Ectodermal cell (in vitro differentiated cells): ENCODE measurements around the gene PVALEF.

ENCODE experiments used
- H3K27ac ChIP-seq: 2 replicates; pipeline ENCODE4 v1.7.0; 2013; ENCODE audit warnings: mild to moderate bottlenecking, low read depth, low read length; ENCODE audit not compliant: insufficient read depth, poor library complexity, severe bottlenecking
- H3K27me3 ChIP-seq: 2 replicates; pipeline ENCODE4 v1.7.0; 2013; ENCODE audit warnings: mild to moderate bottlenecking, low read length; ENCODE audit not compliant: insufficient read depth, control insufficient read depth, poor library complexity, severe bottlenecking
- H3K36me3 ChIP-seq: one replicate; pipeline ENCODE4 v1.7.0; 2013; ENCODE audit warnings: low read length; ENCODE audit not compliant: control insufficient read depth, insufficient read depth
- H3K4me1 ChIP-seq: one replicate; pipeline ENCODE4 v1.7.0; 2013; ENCODE audit warnings: low read length; ENCODE audit not compliant: control insufficient read depth, insufficient read depth
- H3K4me3 ChIP-seq: 2 replicates; pipeline ENCODE4 v1.7.0; 2013; ENCODE audit warnings: low read depth, low read length, control low read depth; ENCODE audit not compliant: insufficient read depth
- H3K9me3 ChIP-seq: 2 replicates; pipeline ENCODE4 v1.7.0; 2013; ENCODE audit warnings: mild to moderate bottlenecking, low read length, moderate library complexity; ENCODE audit not compliant: control insufficient read depth
- WGBS, 2 experiments: methylation state at CpG; one replicate each; pipeline ENCODE4 v1.1.7; 2013; ENCODE audit warnings: missing lambda C conversion rate in 2 of 2; 5-methylcytosine and 5-hydroxymethylcytosine counted together

The PVALEF gene

DNA sequence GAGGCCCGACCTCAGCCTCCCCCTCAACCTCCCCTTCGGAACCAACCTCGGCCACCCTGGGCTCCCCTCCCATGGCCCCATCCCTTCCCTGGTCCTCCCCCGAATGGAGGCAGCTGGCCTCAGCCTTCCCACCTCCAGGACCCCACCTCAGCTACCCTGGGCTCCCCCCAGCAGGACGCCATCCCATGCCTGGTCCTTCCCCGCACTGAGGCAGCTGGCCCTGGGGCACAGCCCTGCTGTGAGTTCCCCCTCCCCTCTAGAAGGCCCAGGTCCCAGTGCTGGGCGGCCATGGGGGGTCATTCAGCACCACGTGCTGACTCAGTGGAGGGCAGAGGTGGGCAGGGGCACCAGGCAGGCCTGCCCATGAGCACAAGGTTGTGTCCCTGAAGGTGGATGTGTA is 28.9 kb upstream of the PVALEF start:
- 84 to 88% methylated on average over 8 of the region's 8 CpGs for WGBS, 2 experiments
- Histone ChIP-seq H3K36me3 (no peaks in the 10 kb centered on the region), H3K9me3 (no peaks in the 10 kb centered on the region), H3K4me3 (no peak overlapping the region), H3K4me1 (peaks cover 24% of the 10 kb centered on the region), H3K27ac (no peak overlapping the region), H3K27me3 (no peaks in the 10 kb centered on the region)

DNA sequence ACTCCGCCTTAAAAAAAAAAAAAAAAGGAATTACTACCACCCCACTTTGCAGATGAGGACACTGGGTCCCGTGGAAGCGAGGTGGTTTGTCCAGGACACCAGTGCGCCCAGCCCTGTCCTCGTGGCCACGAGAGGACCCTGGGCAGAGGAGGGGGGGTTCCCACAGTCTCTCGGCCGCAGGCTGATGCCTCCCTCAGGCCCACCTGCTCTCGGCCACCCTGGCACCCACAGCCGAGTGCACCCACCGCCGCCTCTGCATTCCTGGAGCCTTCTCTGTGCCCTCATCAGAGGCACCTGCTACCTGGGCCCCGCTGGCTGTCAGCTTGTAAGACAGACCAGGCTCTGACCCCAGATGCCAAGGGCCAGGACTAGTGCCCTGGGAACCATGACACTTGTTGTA is 28.1 kb upstream of the PVALEF start:
- Histone ChIP-seq H3K4me1 (peaks cover 17% of the 10 kb centered on the region), H3K9me3 (no peaks in the 10 kb centered on the region), H3K4me3 (no peak overlapping the region), H3K36me3 (no peaks in the 10 kb centered on the region), H3K27ac (no peak overlapping the region), H3K27me3 (no peaks in the 10 kb centered on the region)
- WGBS, 2 experiments, result 95 to 96% methylated on average over 13 of the region's 13 CpGs

DNA sequence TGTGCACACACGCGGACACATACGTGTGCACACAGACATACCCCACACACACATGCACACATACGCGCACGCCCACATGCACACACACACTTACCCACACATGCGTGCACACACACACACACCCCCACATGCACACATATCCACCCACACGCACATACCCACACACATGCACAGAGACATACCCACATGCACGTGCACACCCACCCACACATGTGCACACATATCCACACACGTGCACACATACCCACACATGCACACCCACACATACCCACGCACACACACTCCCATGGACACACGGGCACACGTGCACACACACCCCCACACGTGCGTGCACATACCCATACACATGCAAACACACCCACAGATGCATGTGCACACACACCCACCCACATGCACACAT is 27.2 kb upstream of the PVALEF start:
- no peaks in the 10 kb centered on the region for H3K9me3 ChIP-seq
- no peak overlapping the region for H3K27ac ChIP-seq
- H3K4me3 ChIP-seq, result no peak overlapping the region
- WGBS, 2 experiments, result 87 to 89% methylated on average over 15 of the region's 15 CpGs
- peaks cover 17% of the 10 kb centered on the region for H3K4me1 ChIP-seq
- no peaks in the 10 kb centered on the region for H3K27me3 ChIP-seq
- H3K36me3 ChIP-seq, result no peaks in the 10 kb centered on the region

DNA sequence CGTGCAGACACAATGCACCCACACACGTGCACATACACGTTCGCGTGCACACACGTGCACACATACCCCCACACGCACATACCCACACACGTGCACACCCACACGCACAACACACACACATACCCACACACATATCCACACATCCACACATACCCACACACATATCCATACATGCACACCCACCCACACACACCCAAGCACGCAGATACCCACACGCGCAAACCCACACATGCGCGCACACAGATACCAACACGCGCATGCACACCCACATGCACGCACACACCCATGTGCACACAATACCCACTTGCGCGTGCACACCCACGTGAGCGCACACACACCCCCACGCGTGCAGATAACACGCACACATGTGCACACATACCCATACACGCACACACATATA is 26.8 kb upstream of the PVALEF start:
- H3K36me3 ChIP-seq, result no peaks in the 10 kb centered on the region
- peaks cover 14% of the 10 kb centered on the region for H3K4me1 ChIP-seq
- H3K27me3 ChIP-seq, result no peaks in the 10 kb centered on the region
- H3K4me3 ChIP-seq, result no peak overlapping the region
- no peaks in the 10 kb centered on the region for H3K9me3 ChIP-seq
- 92% methylated on average over 25 of the region's 25 CpGs for WGBS, 2 experiments
- H3K27ac ChIP-seq, result no peak overlapping the region

DNA sequence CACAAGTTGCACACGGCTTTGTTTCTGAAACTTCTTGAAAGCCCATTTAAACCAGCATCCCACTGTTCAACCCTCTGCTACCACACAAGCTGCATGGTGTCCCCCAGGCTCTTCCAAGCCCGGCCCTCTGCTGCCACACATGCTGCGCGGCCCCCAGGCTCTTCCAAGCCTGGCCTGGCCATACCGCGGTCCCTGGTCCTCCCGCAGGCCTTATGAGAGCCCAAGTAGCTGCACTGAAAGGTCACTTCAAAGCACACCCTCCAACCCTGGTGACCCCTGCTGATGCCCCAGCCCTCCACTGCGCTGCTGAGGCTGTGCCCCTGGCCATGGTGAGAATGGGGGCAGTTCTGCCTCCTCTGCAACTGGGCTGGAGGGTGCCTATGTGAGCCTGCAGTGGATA is 25.9 kb upstream of the PVALEF start:
- Histone ChIP-seq H3K27ac (no peak overlapping the region), H3K27me3 (no peaks in the 10 kb centered on the region), H3K9me3 (no peaks in the 10 kb centered on the region), H3K4me3 (no peak overlapping the region), H3K36me3 (no peaks in the 10 kb centered on the region), H3K4me1 (peaks cover 12% of the 10 kb centered on the region)
- 84 to 88% methylated on average over 8 of the region's 8 CpGs for WGBS, 2 experiments

DNA sequence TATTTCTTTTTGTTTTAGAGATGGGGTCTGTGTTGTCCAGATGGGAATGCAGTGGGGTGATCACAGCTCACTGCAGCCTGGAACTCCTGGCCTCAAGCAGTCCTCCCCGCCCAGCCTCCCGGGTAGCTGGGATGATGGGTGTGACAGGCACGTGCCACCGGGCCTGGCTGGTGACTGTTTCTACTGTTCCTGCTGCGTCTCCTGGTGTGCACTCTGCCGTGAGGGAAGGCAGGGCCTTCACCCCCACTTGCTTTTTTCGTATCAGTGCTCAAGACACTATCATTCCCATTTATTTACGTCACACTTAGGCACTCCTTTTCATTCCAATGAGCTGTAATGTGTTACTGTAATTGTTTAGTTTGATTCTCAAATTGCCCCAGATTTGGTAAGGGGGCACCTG is 25.3 kb upstream of the PVALEF start:
- H3K27me3 ChIP-seq, result no peaks in the 10 kb centered on the region
- peaks cover 12% of the 10 kb centered on the region for H3K4me1 ChIP-seq
- H3K27ac ChIP-seq, result no peak overlapping the region
- H3K9me3 ChIP-seq, result no peaks in the 10 kb centered on the region
- no peak overlapping the region for H3K4me3 ChIP-seq
- H3K36me3 ChIP-seq, result no peaks in the 10 kb centered on the region
- 89 to 91% methylated on average over 8 of the region's 8 CpGs for WGBS, 2 experiments

- Histone ChIP-seq H3K27me3 (no peaks in the 10 kb centered on the region), H3K36me3 (no peaks in the 10 kb centered on the region), H3K9me3 (no peaks in the 10 kb centered on the region), H3K4me3 (no peak overlapping the region), H3K27ac (no peak overlapping the region), H3K4me1 (peaks cover 12% of the 10 kb centered on the region)
- WGBS, 2 experiments, result 97% methylated on average over 37 of the region's 37 CpGs
These were observed 24.6 kb upstream of the PVALEF start for GRCh38 chr17:81140695-81141094.

GRCh38 chr17:81142301-81143199 is 22.8 kb upstream of the PVALEF start:
- H3K27ac ChIP-seq, result no peak overlapping the region
- no peak overlapping the region for H3K4me3 ChIP-seq
- peaks cover 12% of the 10 kb centered on the region for H3K4me1 ChIP-seq
- no peaks in the 10 kb centered on the region for H3K9me3 ChIP-seq
- no peaks in the 10 kb centered on the region for H3K27me3 ChIP-seq
- no peaks in the 10 kb centered on the region for H3K36me3 ChIP-seq
- 68 to 70% methylated on average over 25 of the region's 25 CpGs for WGBS, 2 experiments

DNA sequence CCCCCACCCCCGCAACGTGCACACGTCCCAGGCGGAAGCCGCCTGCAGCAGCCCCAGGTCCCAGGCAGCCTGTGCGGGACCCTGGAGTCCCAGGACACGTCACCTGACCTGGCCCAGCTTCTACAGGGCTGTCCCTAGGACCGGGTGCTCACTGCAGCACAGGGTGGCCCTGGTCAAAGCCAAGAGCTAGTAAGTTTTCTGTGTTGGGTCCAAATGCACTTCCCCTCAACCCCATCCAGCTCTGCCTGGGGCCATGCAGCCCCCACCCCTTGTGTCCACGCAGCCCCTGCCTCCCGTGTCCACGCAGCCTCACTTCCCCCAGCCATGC is 22.1 kb upstream of the PVALEF start:
- Histone ChIP-seq H3K36me3 (no peaks in the 10 kb centered on the region), H3K27me3 (no peaks in the 10 kb centered on the region), H3K4me1 (peaks cover 12% of the 10 kb centered on the region), H3K9me3 (no peaks in the 10 kb centered on the region), H3K27ac (no peak overlapping the region), H3K4me3 (no peak overlapping the region)
- WGBS, 2 experiments, result 77 to 88% methylated on average over 9 to 10 of the region's 11 CpGs

GRCh38 chr17:81143717-81144422 is 21.4 kb upstream of the PVALEF start:
- no peak overlapping the region for H3K4me3 ChIP-seq
- 94% methylated on average over 17 of the region's 17 CpGs for WGBS, 2 experiments

More at GRCh38 chr17:81143717-81144422, 21.4 kb upstream of the PVALEF start:
- H3K9me3 ChIP-seq, result no peaks in the 10 kb centered on the region
- H3K27ac ChIP-seq, result no peak overlapping the region
- no peaks in the 10 kb centered on the region for H3K27me3 ChIP-seq
- peaks cover 12% of the 10 kb centered on the region for H3K4me1 ChIP-seq
- no peaks in the 10 kb centered on the region for H3K36me3 ChIP-seq
